22Rv1 (cell line): ENCODE data around the gene BAD.

Experiments
- ZFX ChIP-seq: fragments of 450-650 bp; IDR thresholded peaks from 2 replicates; pipeline ENCODE4 v1.6.1; 2017; ENCODE audit warnings: antibody characterized with exemption, borderline replicate concordance
- TF ChIP-seq, protein P1 (sequence below): fragments of 450-650 bp; IDR thresholded peaks from 2 replicates; pipeline ENCODE4 v1.5.1; 2017; ENCODE audit warnings: mild to moderate bottlenecking

DNA sequence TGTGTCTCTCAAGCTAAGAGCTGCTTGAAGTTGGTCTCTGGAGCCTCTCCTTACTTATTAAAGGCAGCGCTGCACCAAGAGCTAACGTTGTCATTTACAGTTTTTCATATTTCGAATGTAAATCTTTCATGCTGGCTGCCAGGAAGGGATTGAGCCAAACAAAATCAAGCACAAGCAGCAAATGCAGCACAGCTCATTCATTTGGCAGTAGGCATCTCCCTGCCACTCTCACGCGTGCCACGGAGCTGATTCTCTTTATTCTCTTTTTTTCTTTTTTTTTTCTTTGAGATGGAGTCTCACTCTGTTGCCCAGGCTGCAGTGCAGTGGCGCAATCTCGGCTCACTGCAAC lies 51.5 kb downstream of the BAD start:
- TF ChIP-seq, protein P1, sequence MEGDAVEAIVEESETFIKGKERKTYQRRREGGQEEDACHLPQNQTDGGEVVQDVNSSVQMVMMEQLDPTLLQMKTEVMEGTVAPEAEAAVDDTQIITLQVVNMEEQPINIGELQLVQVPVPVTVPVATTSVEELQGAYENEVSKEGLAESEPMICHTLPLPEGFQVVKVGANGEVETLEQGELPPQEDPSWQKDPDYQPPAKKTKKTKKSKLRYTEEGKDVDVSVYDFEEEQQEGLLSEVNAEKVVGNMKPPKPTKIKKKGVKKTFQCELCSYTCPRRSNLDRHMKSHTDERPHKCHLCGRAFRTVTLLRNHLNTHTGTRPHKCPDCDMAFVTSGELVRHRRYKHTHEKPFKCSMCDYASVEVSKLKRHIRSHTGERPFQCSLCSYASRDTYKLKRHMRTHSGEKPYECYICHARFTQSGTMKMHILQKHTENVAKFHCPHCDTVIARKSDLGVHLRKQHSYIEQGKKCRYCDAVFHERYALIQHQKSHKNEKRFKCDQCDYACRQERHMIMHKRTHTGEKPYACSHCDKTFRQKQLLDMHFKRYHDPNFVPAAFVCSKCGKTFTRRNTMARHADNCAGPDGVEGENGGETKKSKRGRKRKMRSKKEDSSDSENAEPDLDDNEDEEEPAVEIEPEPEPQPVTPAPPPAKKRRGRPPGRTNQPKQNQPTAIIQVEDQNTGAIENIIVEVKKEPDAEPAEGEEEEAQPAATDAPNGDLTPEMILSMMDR, result no peak
- TF ChIP-seq ZFX, result no peak
